HG03196 (cell line): ENCODE measurements around the gene MT1M.
"Not testable (repeated sequence)": the region's sequence is repeated elsewhere in the genome, so short reads cannot be mapped to it uniquely, and the experiment has no call there.

Source experiments
- ATAC-seq: cut with Tn5 transposase; IDR thresholded peaks from one replicate; pipeline ENCODE4 v1.9.1; 2021; ENCODE audit not compliant: unreplicated experiment

The MT1M gene

GRCh38 chr16:56671691-56672090 lies 39.2 kb downstream of the MT1M start:
- ATAC-seq, result not testable (repeated sequence)

- not testable (repeated sequence) for ATAC-seq
Observed at GRCh38 chr16:56672171-56672570, 39.7 kb downstream of the MT1M start.

- ATAC-seq, result no peak
Observed at GRCh38 chr16:56672761-56673536, 40.5 kb downstream of the MT1M start.

- ATAC-seq, result no peak
Observed at GRCh38 chr16:56673921-56674320, 41.5 kb downstream of the MT1M start.

- not testable (repeated sequence) for ATAC-seq
Observed at GRCh38 chr16:56674570-56674969, 42.1 kb downstream of the MT1M start.

GRCh38 chr16:56675685-56676210 lies 43.3 kb downstream of the MT1M start:
- ATAC-seq, result no peak

- ATAC-seq, result no peak
Observed at GRCh38 chr16:56677474-56677873, 45.0 kb downstream of the MT1M start.

GRCh38 chr16:56679078-56679730 lies 46.7 kb downstream of the MT1M start:
- no peak for ATAC-seq

GRCh38 chr16:56679818-56680217 lies 47.4 kb downstream of the MT1M start:
- no peak for ATAC-seq

- ATAC-seq, result peak; percentile 96
Observed at GRCh38 chr16:56681939-56682702, 49.7 kb downstream of the MT1M start, which contains the start of gene MT1X. Gene MT1X (plus strand): TSS chr16:56682470. CDS start chr16:56682541, 71 bp downstream.

GRCh38 chr16:56682703-56683397 lies 50.4 kb downstream of the MT1M start:
- no peak for ATAC-seq
